Hepatocyte (in vitro differentiated cells): Measurements from ENCODE around the gene GGA3.

Experiments used
- EZH2 ChIP-seq: fragments of 200-600 bp; sonication (generic); IDR thresholded peaks from 2 replicates; pipeline ENCODE4 v1.6.1; 2016; ENCODE audit warnings: antibody characterized with exemption, mild to moderate bottlenecking, borderline replicate concordance
- EZH2phosphoT487 ChIP-seq: fragments of 200-600 bp; sonication (generic); IDR thresholded peaks from one replicate; pipeline ENCODE4 v1.6.1; 2018; ENCODE audit warnings: antibody characterized with exemption, mild to moderate bottlenecking, low read depth, moderate library complexity; ENCODE audit not compliant: unreplicated experiment, severe bottlenecking
- TF ChIP-seq, protein P1 (sequence below): fragments of 200-600 bp; sonication (generic); IDR thresholded peaks from 2 replicates; pipeline ENCODE4 v1.5.1; 2016; ENCODE audit warnings: antibody characterized with exemption, mild to moderate bottlenecking; ENCODE audit not compliant: poor library complexity

DNA sequence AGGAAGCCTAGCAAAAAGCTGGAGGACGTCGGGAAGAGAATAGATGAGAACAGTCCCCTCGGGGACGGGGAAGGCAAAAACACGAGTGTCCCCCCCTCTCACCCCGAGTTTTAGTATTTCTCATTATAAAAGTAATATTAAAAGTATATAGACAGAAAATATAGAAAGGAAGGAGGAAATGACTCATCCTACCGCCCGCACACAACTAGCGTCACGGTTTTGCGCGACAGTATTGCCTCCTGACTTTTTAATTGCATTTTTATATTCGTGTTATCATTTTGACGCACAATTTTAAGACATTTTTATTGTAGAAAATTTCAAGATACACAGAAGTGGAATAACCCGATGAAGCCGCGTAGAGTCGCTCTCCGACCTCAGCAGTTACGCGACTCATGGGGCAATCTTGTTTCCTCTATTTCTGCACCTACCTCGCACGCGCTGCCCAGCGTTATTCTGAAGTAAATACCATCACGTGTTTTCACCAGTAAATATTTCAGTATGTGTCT lies 28.5 kb upstream of the GGA3 start:
- TF ChIP-seq EZH2 (no peak), EZH2phosphoT487 (no peak)
- TF ChIP-seq, protein P1, sequence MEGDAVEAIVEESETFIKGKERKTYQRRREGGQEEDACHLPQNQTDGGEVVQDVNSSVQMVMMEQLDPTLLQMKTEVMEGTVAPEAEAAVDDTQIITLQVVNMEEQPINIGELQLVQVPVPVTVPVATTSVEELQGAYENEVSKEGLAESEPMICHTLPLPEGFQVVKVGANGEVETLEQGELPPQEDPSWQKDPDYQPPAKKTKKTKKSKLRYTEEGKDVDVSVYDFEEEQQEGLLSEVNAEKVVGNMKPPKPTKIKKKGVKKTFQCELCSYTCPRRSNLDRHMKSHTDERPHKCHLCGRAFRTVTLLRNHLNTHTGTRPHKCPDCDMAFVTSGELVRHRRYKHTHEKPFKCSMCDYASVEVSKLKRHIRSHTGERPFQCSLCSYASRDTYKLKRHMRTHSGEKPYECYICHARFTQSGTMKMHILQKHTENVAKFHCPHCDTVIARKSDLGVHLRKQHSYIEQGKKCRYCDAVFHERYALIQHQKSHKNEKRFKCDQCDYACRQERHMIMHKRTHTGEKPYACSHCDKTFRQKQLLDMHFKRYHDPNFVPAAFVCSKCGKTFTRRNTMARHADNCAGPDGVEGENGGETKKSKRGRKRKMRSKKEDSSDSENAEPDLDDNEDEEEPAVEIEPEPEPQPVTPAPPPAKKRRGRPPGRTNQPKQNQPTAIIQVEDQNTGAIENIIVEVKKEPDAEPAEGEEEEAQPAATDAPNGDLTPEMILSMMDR, result peak; percentile 44
